Vagina (tissue), 2 donors: ENCODE data around the gene FAM83C. TPM values are rescaled to one million over a fixed set of nuclear protein-coding genes. Genes with fewer than 3 reads are reported as not detected.
A peak's percentile ranks its signal among the peaks of the same experiment; 100 is the strongest.
"Not testable (repeated sequence)": the region's sequence is repeated elsewhere in the genome, so short reads cannot be mapped to it uniquely, and the experiment has no call there.

Experiments used
- DNase-seq, 2 donors: peaks; one replicate each; pipeline ENCODE4 v3.0.0-alpha.2; 2017; ENCODE audit errors: extremely low spot score in 2 of 2
- H3K27ac ChIP-seq: fragments of 200-600 bp; sonication (generic); one replicate; pipeline ENCODE4 v1.5.1; 2019
- H3K27me3 ChIP-seq: fragments of 200-600 bp; sonication (generic); one replicate; pipeline ENCODE4 v1.5.1; 2019
- H3K36me3 ChIP-seq, 2 donors: fragments of 200-600 bp; sonication (generic); one replicate each; pipeline ENCODE4 v1.5.1; 2017 to 2019
- H3K4me1 ChIP-seq: fragments of 200-600 bp; sonication (generic); one replicate; pipeline ENCODE4 v1.5.1; 2019
- H3K4me3 ChIP-seq, 2 donors: fragments of 200-600 bp; sonication (generic); 1 replicate in 1 of 2; 2 replicates in 1 of 2; pipeline ENCODE4 v1.5.1; 2016 to 2019
- H3K9me3 ChIP-seq: fragments of 200-600 bp; sonication (generic); one replicate; pipeline ENCODE4 v1.5.1; 2019
- POLR2A ChIP-seq, 2 donors: fragments of 450-650 bp; IDR thresholded peaks; one replicate each; pipeline ENCODE4 v1.6.1; 2017; ENCODE audit warnings: antibody characterized with exemption in 2 of 2, mild to moderate bottlenecking in 2 of 2, moderate library complexity in 2 of 2
- POLR2AphosphoS5 ChIP-seq, 2 donors: sonication (generic); formaldehyde crosslinking; IDR thresholded peaks; one replicate each; pipeline ENCODE4 v1.9.0; 2017; ENCODE audit warnings: antibody characterized with exemption in 2 of 2, mild to moderate bottlenecking in 2 of 2, low read depth in 1 of 2; ENCODE audit not compliant: insufficient read depth in 1 of 2
- intact Hi-C: fragments of 100-400 bp; cut with DNase I; formaldehyde crosslinking; loops from one replicate; pipeline ENCODE4 v1.15.1; 2023
- total RNA-seq: library from RNA; depleted of rRNA; stranded (reverse); fragments of >200 nt; gene quantifications from one replicate; pipeline ENCODE4 v1.2.3, GENCODE V29; 2016
- TF ChIP-seq, protein P1 (sequence below), 3 experiments: fragments of 450-650 bp in 2 of 3; fragments of 200-600 bp in 1 of 3; sonication (generic) in 1 of 3; IDR thresholded peaks; one replicate each; pipeline ENCODE4 v1.5.1; 2017 to 2019; ENCODE audit warnings: antibody characterized with exemption in 3 of 3, mild to moderate bottlenecking in 2 of 3, moderate library complexity in 2 of 3

Gene FAM83C
- total RNA-seq, 1 donor from 2014 or later = 16.9 TPM

DNA sequence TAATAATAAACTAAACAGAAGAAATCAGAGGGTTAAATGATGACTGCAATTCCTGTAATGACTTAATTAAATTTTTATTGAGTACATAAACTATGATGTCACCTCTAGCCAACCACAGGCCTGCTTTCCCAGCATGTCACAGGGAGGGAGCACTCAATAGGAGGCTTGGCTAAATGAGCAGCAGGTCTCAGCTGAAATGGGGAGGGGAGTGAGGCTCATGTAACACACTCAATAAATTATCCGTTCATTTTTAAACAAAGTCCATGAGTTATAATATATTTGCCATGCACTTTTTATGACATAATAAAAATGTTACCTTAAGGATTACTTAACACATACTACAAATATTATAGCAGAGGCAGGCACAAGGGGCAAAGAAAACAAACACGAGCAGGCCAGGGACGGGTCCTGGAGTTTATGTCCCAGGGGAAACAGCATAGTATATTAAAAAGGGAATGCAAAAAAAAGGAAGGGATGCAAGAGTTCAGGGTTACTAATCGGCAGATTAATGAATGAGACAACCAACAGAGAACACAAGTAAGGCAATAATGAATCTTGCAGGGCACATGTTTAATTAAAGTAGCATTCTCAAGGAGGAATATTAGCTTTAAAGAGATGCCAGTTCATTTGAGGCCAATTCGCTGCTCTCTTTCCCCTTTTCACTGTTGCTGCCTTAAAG, 27.1 kb upstream of the FAM83C start:
- Histone ChIP-seq H3K9me3 (no peaks in the 10 kb centered on the region), H3K27me3 (no peaks in the 10 kb centered on the region), H3K4me3 (no peak overlapping the region), H3K36me3 (peaks cover 0 to 4% of the 10 kb centered on the region in 2 donors), H3K27ac (peak overlapping the region; percentile 58), H3K4me1 (peaks cover 25% of the 10 kb centered on the region)
- intact Hi-C loops = no loop called here
- TF ChIP-seq, protein P1, sequence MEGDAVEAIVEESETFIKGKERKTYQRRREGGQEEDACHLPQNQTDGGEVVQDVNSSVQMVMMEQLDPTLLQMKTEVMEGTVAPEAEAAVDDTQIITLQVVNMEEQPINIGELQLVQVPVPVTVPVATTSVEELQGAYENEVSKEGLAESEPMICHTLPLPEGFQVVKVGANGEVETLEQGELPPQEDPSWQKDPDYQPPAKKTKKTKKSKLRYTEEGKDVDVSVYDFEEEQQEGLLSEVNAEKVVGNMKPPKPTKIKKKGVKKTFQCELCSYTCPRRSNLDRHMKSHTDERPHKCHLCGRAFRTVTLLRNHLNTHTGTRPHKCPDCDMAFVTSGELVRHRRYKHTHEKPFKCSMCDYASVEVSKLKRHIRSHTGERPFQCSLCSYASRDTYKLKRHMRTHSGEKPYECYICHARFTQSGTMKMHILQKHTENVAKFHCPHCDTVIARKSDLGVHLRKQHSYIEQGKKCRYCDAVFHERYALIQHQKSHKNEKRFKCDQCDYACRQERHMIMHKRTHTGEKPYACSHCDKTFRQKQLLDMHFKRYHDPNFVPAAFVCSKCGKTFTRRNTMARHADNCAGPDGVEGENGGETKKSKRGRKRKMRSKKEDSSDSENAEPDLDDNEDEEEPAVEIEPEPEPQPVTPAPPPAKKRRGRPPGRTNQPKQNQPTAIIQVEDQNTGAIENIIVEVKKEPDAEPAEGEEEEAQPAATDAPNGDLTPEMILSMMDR (IDR thresholded peaks at IDR 0.05) = no peak
- TF ChIP-seq POLR2A (IDR thresholded peaks at IDR 0.05) = no peak
- TF ChIP-seq POLR2AphosphoS5 (IDR thresholded peaks at IDR 0.05; ENCODE audit: insufficient read depth in 1 of 2, low read depth in 1 of 2) = no peak
- no peak for DNase-seq

DNA sequence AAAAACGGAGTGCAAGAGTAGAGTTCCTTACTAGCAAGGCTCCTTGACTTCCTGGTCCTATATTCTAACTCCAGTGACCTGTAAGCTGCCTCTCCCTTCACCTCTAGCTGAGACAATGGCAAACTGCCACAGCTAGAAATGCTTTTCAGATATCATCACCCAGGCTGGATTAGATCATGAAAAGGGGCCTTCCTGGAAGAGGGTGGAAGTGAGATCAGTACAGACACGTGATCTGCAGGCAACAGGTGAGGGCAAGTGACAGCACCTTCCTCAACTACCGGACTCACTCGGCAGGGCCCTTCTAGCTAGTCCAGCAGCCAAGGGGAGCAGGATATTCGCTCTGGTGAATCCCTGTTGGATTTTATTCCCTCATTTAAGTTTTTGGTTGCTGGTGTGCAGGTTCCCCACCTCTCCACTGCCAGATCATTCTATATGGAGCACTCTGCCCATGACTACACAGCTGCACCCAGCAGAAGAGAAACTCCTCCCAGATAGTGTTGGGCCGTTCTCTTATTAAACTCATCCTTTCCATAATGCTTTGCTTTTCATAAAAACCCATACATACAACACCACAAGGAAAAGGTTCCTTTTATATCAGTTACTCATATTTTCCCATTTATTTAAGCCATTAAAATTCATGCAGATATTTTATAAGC, 26.4 kb upstream of the FAM83C start:
- Histone ChIP-seq H3K36me3 (peaks cover 0 to 4% of the 10 kb centered on the region in 2 donors), H3K4me3 (no peak overlapping the region), H3K27me3 (no peaks in the 10 kb centered on the region), H3K9me3 (no peaks in the 10 kb centered on the region), H3K27ac (peak overlapping the region; percentile 58), H3K4me1 (peaks cover 25% of the 10 kb centered on the region)
- intact Hi-C loops = no loop called here
- no peak for DNase-seq
- TF ChIP-seq POLR2A (IDR thresholded peaks at IDR 0.05) (no peak), POLR2AphosphoS5 (IDR thresholded peaks at IDR 0.05; ENCODE audit: insufficient read depth in 1 of 2, low read depth in 1 of 2) (peak in 1 of 2 donors; percentile 80)

DNA sequence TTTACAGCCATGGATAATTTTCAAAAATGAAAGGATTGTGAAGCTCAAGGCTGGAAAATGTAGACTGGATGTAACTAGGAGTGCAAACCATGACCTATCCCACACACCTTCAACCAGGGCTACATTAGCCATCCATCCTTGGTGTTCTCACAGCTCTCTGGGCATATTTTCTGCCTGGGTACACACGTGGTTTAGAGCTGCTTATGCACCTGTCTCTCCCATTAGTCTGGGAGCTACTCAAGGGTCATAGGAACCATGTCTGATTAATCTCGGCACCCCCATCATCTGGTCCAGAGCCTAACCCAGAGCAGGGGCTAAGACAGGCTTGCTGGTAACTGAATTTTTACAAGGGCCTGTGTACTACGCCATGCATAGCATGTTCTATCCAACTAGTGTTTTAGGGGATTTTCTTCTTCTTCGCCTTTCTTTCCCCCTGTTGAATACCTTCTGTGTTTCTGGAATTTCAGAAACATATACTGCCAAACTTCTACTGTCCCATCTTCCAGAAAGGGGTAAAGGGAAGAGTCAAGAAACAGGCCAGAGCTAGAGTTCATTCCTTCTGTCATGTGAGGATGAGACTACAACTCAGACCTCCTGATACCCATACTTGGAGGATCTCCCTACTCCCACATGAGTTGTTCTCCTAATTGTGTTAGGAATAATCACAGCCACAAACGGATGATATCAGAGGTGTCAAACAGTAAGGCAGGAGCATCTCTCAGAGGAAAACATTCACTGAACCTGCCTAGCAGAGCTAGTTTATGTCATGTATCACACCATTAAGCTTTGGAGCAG, 25.4 kb upstream of the FAM83C start:
- intact Hi-C loops = no loop called here

DNA sequence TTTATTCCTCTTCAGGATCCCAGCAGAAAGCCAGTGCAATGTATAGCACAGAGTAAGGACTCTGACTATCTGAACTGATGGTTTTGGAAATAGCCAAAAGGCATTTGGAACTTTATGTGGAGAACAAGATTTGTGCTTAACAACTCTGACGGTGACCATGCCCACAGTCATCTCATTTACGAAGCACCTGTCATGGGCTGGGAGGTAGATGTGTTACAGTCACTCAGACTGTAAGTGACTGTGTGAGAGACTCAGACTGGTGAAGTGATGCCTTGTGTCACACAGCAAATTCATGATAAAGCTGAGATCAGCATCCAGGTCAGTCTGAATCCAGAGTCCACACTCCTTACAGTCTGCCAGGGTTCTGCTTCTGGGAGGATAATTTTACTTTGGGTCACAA, 23.9 kb upstream of the FAM83C start:
- no peak for TF ChIP-seq POLR2AphosphoS5 (IDR thresholded peaks at IDR 0.05; ENCODE audit: insufficient read depth in 1 of 2, low read depth in 1 of 2)
- no peak for TF ChIP-seq POLR2A (IDR thresholded peaks at IDR 0.05)
- TF ChIP-seq, protein P1 (IDR thresholded peaks at IDR 0.05) = no peak
- Histone ChIP-seq H3K36me3 (no peaks in the 10 kb centered on the region), H3K27me3 (no peaks in the 10 kb centered on the region), H3K4me1 (peaks cover 34% of the 10 kb centered on the region), H3K27ac (no peak overlapping the region), H3K9me3 (no peaks in the 10 kb centered on the region), H3K4me3 (no peak overlapping the region)
- intact Hi-C loops = no loop called here
- DNase-seq = no peak

More for the DNA sequence above, 25.4 kb upstream of the FAM83C start:
- H3K4me1 ChIP-seq = peaks cover 25% of the 10 kb centered on the region
- no peaks in the 10 kb centered on the region for H3K9me3 ChIP-seq
- no peak for DNase-seq
- no peak overlapping the region for H3K4me3 ChIP-seq
- H3K27ac ChIP-seq = peak overlapping the region; percentile 58
- H3K27me3 ChIP-seq = no peaks in the 10 kb centered on the region
- H3K36me3 ChIP-seq = peaks cover 0 to 4% of the 10 kb centered on the region in 2 donors
- TF ChIP-seq POLR2AphosphoS5 (IDR thresholded peaks at IDR 0.05; ENCODE audit: insufficient read depth in 1 of 2, low read depth in 1 of 2) (no peak), POLR2A (IDR thresholded peaks at IDR 0.05) (no peak)
- TF ChIP-seq, protein P1 (IDR thresholded peaks at IDR 0.05) = no peak

DNA sequence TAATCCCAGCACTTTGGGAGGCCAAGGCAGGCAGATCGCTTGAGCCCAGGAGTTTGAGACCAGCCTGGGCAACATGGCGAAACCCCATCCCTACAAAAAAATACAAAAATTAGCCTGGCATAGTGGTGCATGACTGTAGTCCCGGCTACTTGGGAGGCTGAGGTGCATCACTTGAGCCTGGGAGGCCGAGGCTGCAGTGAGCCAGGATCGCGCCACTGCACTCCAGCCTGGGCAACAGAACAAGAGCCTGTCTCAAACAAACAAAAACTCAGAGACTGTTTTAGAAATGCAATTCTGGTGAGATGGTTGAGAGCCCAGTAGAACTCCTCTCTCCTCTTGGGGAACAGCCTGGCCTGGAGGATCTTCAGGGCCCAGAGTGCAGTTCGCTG, 23.4 kb upstream of the FAM83C start:
- intact Hi-C loops = not testable (repeated sequence)
- H3K4me1 ChIP-seq = peaks cover 35% of the 10 kb centered on the region

More for the DNA sequence above, 23.4 kb upstream of the FAM83C start:
- not testable (repeated sequence) for H3K9me3 ChIP-seq, DNase-seq, H3K27ac ChIP-seq, H3K36me3 ChIP-seq, H3K4me3 ChIP-seq, H3K27me3 ChIP-seq
